K562 (cell line): Measurements from ENCODE around the gene HIRIP3.

Experiments used
- CBX1 ChIP-seq: sonication (generic); IDR thresholded peaks from 2 replicates; pipeline ENCODE4 v1.6.1; 2016; ENCODE audit warnings: antibody characterized with exemption, low read depth, mild to moderate bottlenecking
- TF ChIP-seq, protein P1 (sequence below): sonication (generic); formaldehyde crosslinking; IDR thresholded peaks from 2 replicates; pipeline ENCODE4 v1.8.1; 2023; ENCODE audit warnings: mild to moderate bottlenecking, missing genetic modification reagents
- TF ChIP-seq, protein P2 (sequence below), 3 experiments: IDR thresholded peaks in 2 of 3; conservative IDR thresholded peaks in 1 of 3; 2 replicates each; pipeline ENCODE4 v1.5.1; 2011 to 2012; ENCODE audit warnings: low read length in 3 of 3, mild to moderate bottlenecking in 3 of 3, control low read depth in 2 of 3, improper control_type of control experiment in 1 of 3, inconsistent platforms in 1 of 3, low read depth in 1 of 3, mixed read lengths in 1 of 3, moderate library complexity in 1 of 3; ENCODE audit not compliant: insufficient read depth in 2 of 3

DNA sequence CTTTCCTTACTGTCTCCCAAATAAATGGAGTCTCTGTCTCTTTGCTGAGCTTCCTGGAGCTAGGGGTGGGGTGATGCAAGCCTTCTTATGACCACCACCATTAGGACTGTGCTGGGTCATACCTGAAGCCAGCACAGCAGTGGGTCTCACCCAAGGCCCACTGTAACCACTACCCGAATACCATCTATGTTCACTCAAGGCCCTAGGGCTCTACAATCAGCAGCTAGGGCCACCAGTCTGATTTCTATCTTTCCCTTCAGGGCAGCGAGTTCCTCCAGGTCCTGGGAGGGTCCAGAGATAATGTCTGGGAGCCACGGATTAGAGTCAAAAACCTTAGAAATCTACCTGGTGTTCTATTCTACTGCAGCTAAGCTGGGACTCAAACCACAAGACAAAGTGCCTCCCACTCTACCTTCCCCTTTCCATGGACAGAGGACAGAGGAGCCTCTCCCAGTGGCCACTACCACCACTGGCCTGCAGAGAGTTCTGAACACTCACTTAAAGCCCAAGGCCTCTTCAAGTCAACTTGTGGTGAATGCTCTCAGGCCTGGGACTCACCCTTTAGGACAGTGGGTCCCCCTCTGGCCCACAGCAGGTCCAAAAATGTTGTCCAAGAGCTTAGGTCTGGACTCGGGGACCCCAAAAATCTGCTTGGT lies 44.5 kb downstream of the HIRIP3 start:
- TF ChIP-seq, protein P1, sequence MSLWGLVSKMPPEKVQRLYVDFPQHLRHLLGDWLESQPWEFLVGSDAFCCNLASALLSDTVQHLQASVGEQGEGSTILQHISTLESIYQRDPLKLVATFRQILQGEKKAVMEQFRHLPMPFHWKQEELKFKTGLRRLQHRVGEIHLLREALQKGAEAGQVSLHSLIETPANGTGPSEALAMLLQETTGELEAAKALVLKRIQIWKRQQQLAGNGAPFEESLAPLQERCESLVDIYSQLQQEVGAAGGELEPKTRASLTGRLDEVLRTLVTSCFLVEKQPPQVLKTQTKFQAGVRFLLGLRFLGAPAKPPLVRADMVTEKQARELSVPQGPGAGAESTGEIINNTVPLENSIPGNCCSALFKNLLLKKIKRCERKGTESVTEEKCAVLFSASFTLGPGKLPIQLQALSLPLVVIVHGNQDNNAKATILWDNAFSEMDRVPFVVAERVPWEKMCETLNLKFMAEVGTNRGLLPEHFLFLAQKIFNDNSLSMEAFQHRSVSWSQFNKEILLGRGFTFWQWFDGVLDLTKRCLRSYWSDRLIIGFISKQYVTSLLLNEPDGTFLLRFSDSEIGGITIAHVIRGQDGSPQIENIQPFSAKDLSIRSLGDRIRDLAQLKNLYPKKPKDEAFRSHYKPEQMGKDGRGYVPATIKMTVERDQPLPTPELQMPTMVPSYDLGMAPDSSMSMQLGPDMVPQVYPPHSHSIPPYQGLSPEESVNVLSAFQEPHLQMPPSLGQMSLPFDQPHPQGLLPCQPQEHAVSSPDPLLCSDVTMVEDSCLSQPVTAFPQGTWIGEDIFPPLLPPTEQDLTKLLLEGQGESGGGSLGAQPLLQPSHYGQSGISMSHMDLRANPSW (CRISPR knock-in tag) = no peak
- no peak for TF ChIP-seq CBX1
- TF ChIP-seq, protein P2, sequence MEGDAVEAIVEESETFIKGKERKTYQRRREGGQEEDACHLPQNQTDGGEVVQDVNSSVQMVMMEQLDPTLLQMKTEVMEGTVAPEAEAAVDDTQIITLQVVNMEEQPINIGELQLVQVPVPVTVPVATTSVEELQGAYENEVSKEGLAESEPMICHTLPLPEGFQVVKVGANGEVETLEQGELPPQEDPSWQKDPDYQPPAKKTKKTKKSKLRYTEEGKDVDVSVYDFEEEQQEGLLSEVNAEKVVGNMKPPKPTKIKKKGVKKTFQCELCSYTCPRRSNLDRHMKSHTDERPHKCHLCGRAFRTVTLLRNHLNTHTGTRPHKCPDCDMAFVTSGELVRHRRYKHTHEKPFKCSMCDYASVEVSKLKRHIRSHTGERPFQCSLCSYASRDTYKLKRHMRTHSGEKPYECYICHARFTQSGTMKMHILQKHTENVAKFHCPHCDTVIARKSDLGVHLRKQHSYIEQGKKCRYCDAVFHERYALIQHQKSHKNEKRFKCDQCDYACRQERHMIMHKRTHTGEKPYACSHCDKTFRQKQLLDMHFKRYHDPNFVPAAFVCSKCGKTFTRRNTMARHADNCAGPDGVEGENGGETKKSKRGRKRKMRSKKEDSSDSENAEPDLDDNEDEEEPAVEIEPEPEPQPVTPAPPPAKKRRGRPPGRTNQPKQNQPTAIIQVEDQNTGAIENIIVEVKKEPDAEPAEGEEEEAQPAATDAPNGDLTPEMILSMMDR (IDR thresholded peaks at IDR 0.05 in 2 of 3, conservative IDR thresholded peaks at IDR 0.05 in 1 of 3; ENCODE audit: insufficient read depth in 2 of 3, low read depth in 1 of 3, low read length in 3 of 3) = no peak
